Stimulated activated CD8-positive, alpha-beta memory T cell treated with anti-CD3 and anti-CD28 coated beads, Interleukin-2, amount 100 ng/mL, for 48 hours (primary cell): ENCODE data around the gene LRRC1.

Experiments used
- DNase-seq, 2 donors: peaks; one replicate each; pipeline ENCODE4 v3.0.0-alpha.2; 2020; ENCODE audit warnings: low read depth in 2 of 2

LRRC1 gene

DNA sequence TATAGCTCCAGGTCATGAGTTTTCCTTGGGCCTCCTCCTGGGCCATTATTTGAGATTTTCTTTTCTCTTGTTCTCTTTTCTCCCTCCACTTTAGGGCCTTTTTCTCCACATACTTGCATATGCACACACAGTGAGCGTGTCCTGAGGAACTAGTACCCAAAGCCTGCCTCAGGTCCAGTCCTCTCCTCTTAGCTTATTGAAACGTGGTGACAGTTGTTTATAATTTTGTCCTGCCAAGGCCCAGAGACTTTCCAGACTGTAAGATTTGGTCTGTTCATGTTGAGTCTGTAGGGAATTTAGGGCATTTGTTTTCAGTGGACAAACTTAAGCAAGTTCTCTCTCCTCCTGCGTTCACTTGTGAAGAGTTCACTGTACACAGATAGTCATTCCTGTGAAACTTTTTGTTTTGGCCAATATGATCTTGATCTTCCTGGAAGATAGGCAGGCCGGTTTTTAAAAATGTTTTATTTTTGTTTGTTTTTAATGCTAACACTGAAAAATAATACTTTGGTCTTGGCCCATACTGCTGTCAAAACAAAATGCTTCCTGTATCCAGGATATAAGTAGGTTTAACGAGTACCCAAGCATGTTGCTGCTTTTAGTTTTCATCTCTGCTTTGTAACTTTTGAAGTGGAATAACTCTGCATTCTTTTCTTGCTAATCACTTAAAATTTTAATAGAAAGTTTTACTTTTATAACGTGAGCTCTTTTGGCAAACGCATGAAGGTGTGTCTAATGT is 20.7 kb downstream of the LRRC1 start:
- no peak for DNase-seq

DNA sequence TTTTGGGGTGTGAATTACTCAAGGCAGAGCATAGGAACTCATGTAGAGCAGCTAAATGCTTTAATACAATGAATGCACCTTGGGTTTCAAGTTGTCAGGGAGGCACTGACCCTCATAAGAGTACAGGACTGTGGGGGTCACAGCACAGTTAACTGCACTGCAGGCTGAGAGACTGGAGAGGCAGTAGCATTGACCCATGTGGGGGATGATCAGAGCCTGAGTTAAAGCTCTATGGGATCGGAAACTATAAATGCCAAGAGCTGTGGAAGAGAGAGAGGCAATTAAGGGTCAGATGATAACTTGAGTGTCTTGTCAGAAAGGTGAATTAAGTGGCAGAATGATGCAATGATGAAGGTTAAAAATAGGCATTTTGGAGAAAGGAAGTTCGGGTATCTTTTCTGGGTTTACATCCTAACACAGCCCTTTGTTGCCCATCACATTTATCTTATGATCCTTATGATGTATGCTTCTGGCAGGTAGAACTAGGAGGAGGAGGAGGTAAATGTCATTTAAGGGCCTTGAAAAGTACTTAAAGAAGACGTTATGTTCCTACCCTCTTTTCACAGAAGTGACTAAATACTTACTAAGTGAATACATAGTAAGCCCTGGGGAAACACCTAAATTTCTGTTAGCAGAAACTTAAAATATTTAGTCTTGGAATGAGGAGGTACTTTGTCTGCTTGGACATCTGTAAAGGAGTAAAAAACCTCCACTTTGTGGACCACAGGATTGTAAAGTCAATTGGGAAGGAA is 24.2 kb downstream of the LRRC1 start:
- DNase-seq, result no peak

DNA sequence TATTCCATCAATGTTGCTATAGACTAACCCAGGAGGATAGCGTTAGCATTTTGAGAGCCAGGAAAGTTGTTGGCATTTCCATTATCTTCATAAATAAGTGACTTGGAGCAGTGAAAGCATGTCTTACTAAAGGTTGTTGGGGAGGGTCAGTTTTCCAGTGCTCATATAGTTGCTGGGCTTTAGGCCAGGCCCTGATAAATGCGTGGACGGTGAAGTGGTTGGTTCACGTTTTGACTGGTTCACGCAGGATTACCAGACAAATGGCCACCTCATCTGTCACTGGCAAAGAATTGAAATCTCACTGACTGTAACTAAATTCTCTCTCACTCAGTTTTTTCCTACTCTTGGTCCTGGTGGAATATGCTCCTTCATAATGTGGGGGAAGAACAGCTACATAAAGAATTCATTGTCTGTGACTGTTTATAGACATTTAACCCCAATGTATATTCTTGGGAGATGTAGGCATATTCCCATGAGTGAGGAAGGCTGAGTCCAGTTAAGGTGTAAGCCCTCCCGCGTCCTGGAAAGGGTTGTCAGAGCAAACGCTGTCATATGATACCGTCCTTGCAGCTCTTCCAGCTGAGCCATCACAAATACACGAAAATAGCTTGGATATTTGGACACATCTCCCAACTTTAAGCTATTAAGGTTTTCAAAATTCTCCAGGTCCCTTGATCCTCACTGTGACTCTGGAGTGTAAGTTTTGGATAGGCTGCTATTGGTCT is 27.8 kb downstream of the LRRC1 start:
- no peak for DNase-seq

DNA sequence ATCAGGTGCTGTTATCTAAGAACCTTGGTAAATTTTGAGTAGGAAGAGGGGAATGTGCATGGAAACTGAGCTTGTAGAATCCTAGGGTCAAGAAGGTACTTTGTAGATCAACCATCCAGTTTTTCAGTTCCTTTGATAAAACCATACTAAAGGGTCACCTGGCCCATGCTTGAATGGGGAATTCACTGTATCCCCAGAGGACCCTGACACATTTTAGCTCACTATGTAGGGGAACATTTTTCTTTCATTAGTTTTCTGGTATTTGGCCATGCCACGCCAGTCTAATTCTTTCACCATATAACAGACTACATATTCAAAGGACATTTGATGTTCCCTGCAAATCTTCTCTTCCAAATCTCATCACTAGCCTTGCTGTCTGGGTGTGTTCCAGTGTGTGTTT is 29.9 kb downstream of the LRRC1 start:
- no peak for DNase-seq

DNA sequence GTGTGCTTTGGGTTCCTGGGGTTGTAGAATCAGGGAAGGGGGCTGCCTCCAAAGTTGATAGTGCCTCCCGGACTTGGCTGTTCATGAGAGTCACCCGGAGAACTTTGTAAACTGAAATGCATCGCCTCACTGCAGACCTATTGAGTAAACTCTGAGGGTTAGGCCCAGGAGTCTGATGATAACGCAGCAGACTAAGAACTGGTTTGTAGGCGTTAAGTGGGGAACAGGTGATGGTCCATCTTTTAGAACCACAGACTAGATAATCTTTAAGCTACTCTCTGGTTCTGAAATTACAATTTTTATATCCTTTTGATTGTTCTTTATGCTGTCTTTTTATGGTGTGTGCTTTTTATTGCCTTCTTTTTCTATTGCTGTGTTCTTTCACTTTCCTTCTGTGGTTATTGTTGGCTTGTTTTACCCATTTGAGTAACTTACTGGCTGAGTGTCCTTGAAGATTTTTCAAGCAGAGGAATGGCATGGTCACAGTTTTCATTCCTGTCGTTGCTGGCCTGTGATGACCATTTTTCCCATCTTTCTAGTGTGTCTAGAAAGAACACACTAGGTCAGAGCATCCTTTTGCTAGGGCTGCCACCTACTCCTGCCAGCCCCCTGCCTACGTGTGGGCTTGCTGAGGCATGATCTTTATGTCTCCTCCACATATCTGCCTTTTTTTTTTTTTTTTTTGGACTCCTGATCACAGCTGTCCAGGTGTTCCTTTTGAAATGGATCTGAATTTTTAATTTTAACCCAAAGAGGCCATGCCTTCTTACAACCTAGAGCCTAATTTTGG is 30.9 kb downstream of the LRRC1 start:
- DNase-seq, result no peak

DNA sequence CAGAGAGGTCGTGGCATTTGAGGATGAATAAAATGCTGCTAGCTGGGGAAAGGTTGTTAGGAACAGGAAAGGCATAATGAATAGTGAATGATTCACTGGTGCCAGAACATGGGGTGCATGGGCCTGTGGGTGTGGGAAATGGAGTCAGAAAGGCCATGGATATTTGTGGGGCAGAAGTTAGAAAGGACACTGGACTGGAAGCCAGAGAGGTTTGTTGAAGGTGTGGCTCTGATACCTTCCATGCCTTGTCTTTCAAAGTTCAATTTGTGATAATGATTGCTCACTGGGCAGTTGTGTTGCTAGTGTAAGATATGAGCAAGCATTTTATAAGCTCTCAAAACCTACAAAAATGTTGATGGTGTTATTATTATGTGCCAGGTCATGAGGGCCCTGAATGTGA is 32.7 kb downstream of the LRRC1 start:
- no peak for DNase-seq

DNA sequence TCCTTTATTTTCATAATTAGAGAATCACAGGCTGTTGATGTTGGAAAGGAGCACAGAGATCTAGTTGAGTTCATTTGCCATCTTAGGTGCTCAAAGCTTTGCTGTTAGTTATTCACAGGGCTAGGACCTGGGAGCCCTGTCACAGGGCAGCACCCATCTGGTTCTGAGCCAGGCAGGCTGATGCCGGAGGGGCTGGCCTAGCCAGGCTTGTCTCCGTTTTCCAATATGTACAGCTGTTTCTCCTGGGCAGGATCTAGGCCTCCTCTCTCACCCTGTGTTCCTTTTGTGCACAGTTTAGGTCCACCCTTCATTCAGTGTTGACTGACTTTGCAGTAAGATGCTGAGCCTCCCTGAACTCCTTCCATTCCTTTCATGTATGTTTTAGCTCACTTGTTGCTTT is 33.4 kb downstream of the LRRC1 start:
- DNase-seq, result no peak

DNA sequence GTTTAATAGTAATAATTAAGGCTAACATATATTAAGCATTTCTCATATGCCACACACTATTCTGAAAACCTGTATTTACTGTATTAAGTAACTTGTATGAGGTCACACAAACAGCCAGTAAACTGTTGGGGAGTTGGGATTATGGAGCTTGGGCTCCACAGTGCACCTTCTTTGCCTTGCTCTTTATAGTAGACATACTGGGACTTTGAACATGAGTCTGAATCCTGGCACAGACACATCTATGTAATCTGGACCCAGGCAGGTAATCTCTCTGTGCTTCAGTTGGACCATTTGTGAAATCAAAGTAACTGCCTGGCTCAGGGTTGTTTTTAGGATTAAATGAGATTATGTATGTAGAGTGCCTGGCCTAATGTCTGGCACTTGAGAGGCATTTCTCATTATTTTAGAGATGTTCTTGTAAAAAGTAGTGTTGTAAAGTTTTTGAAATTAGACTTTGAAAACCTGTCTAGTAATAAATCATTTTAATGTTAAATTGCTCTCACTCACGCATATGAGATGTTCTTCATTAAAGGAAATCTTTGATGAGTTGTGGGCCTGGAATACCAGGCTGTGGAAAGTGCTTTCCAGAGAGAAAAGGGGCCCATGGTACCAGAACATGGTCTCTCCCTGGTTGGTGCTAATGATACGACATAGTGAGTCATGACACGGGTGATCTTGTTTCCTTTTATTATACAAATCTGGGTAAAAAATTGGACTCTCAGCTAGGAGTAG is 34.3 kb downstream of the LRRC1 start:
- no peak for DNase-seq

DNA sequence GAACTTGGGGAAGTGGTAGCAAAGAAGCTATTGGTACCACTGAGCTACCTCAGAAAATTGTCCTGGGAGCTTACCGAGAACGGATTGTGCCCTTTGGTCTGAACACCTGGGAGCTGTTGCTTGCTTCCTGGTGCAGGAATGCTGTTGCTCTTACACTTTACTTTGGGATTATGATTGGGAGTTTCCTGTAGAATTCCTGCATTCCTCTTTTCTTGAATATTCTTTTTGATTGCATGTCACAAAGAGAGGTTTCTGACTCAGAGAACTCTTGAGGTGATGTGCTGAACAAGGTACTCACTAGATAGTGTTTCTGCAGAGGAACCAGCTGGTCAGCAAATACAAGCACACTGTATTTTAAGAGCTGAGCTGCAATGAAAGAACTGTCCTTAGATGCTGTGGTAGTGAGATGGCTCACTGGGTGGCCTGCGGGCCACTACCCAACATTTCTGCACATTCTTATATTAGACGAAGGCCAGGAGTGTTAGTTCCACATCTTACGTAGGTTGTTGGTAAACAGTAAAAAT is 35.0 kb downstream of the LRRC1 start:
- DNase-seq, result no peak

DNA sequence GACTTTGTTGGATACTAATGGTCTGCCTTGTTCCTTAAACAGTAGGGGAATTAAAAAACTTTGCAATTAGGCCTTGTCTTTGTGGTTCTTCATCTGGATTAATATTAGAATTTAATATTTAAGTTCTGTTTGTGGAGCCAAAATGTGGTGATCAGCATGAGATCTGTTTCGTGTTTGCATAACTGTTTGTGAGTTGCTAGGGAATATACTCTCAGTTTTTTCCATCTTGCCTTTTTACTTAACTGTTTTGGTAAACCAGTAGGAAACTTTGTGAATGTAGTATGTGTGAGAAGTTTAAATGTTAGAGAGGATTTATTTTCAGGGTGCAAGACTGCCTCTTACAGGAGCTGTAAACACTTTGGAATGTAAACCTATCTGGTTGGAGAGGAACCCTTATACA is 35.6 kb downstream of the LRRC1 start:
- DNase-seq, result no peak

DNA sequence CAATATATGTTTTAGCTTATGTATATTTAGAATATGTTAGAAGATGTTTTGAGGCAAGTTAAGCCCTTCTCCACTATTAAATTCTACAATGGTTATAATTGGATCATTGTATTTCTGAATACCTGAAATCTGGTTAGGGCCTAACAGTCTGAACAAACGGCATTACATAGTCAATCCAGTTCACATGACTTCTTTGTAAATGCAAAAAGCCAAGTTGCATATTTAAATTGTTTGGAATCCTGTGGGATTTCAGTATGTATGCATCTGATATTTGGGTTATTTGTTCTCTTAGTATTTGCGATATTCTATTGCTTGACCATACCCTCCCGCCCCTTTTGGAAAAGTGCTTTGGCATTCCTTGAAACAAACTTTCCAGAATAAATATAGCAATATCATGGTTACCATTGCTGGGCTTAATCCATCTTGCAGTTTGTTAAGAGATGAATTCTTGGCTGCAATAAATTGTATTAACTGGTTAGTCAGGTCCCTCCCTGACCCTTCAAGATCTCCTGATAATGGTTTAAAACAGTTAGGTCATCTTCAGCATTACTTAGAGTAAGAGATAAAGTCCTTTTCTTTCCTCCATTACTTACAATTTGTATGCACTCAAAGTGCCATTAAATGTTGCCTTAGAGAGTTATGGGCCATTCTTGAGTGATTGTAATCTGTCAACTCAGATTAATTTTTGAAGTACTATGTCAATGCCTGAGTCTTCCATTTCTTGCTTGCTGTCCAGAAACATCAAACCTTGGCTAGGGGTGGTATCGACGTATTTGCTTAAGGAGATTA is 36.5 kb downstream of the LRRC1 start:
- DNase-seq, result no peak

DNA sequence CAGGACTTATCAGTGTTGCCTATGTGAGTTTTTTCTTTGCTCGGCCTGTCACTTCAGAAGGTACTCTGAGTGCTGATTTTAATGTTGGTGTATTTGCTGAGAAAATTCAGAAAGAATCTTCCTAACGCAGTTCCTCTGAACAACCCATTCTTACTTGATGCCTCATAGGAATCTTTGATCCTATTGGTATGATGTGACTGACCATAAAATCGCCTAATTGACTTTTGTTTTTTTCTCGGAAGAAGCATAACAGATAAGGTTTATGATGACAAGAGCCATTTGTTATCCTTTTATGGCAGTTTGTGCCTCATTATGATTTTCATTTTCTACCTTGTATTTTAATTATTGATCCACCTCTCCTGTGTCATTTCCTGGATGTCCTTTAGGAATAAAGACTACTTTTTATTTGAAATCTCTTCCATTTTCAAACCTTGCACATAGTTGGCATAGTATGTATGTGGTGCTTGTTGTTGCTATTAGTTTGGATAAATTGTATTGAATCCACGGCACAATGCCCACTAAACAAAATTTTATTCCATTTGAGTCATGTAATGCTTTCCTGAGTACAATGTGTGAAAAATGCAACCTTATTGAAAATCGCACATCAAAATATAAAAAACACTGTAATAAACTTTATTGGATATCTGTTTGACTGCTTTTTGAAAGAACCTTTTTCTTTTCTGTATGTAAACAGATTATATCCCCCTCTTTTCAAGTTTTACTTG is 37.3 kb downstream of the LRRC1 start:
- no peak for DNase-seq

DNA sequence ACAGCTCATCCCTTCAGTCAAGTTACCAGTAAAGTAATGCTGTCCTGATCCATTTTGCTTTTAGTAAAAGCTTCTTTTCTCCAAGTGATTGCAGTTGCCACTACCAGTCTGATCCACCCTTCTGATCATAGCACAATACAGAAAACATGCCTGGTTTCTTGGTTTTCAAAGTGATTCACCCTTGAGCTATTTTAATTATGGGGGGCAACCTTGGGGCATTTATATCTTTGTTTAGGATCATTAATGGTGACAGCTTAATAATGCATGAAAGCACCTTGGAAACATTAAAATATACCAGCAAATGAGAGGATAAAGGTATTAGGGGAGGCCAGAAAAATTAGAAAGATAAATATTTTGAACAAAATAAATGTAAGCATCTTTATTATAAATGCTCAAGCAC is 38.4 kb downstream of the LRRC1 start:
- no peak for DNase-seq

DNA sequence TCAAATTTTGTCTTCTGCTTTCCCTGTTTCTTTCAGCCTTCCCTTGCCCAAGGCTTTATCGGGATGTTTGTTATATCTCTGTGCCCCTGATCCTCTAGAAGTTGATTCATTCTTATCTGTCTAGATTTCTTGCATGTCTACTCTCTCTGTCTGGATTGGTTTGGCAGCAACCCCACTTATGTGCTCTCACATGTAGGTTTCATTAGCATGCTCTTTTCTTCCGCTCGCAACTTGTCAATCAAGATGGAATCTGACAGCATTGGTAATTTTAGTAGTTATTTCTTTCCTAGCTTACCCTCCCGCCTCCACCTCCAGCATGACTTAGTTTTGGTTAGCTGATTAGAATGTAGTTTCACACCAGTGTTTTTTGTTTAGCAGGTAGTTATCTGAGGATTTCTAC is 39.3 kb downstream of the LRRC1 start:
- no peak for DNase-seq

DNA sequence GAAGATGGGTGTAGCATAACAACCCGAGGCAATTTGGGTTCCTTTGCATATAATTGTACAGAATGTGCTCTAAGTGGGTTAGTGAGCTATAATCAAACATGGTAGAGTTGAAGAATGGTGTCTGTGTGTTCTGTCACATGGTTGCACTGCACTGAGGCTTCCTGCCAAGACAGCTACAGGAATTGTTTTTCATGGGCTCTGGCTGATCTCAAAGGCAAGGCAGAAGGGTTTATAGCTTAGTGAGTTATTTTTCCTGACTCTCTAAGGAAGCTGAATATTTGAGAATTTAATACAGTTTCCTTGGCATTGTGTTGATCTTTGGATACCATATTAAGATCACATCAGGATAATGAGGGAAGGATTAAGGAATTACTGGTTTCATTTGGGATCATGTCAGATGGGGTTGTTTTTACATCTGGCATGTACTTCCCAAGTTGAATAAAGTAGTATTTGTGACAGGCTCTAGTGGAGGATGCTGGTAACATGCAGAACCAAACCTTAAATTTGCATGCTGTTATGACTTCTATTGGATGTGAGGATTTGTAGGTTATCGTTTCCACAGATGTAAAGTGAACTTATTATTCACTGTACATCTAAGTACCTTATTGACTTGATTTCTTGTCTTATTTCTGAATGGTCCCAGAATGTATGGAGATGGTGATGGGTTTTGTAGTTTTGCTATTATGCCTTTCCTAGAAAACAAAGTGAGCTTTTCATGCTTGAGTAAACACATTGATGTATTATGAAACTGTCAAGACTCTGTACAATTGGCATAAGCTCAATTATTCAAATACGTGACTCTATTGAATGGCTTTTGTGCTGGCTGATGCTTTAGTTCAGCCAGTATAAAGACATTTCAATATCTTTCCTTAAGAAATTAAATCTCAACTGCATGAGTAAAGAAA is 43.3 kb downstream of the LRRC1 start:
- DNase-seq, result no peak

DNA sequence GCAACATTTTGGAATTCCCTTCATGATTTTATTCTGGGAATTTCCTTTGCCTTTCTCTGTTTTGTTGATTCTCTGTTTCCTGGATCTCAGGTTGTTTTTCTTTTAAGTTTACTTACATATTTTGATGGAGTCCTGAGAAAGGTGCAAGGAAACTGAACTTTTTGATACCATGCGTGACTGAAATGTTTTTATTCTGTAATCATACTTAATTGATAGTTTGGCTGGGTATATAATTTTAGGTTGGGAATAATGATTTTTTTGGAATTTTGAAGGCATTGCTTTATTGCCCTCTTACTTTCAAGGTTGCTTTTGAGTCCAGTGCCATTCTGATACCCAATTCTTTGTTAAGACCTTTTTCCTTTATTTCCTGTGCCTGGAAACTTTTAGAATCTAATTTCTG is 45.2 kb downstream of the LRRC1 start:
- no peak for DNase-seq

DNA sequence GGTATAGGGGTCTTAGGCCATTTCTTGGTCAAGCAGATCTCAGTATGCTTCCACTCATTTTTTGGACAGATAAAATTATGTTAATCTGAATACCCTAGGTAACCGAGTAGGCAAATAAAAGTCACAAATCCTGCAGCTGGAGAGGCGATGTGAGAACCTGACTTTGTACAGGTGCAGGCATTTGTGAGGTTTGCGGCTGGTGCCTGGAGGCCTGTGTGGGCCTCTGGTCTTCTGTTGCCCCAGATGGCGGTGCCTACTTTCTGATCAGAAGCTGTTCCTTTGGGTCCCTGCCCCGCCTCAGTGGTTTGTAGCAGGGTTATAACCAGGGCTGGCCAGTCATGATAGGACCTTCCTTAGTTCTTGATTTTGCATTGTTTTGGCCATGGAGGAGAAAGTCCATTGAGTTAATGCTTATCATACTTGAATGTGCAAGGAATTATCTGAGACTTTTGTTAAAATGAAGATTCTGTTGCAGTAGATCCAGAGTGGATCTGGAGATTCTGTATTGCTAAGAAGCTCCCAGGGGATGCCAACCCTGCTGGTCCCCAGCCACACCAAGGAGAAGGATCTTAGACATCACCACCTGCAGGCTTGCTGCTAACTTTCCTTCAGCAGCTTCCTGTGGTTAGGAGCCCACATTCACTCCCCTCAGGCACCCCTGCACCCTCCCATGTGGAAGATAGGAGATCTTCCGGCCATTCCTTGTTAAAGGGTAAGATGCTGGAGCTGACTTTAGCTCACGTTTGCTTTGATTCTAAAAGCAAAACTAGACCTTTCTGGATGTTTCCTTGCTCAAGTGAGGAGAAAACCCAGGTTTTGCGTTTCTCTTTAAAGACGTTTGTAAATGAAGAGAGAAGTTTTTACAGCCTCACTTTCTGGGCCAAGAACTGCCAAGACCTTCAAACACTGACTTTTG is 50.7 kb downstream of the LRRC1 start:
- no peak for DNase-seq

DNA sequence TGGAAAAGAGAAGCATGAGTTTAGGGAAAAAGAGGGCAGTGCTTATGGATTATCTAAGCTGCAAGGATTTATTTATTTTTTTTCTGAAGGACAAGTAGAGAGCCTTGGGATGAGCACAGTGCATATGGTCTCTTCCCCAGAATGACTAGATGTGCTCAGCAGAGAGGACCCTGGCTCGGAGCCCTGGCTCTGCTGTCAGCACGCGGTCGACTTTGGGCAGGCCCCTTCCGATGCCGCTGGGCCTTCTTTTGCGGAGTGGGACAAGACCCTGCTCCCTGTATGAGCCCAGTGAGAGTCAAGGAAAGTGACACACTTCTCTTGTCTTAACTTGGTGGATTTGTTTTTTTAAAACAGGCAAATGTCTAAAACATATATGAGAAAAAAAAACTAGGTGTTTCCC is 51.4 kb downstream of the LRRC1 start:
- no peak for DNase-seq
